HG02610 (cell line): ENCODE results near the gene ACE2.

Experiments
- ATAC-seq: cut with Tn5 transposase; IDR thresholded peaks from one replicate; pipeline ENCODE4 v1.9.1; 2021; ENCODE audit warnings: mild to moderate bottlenecking, moderate library complexity; ENCODE audit not compliant: unreplicated experiment

Gene ACE2

DNA sequence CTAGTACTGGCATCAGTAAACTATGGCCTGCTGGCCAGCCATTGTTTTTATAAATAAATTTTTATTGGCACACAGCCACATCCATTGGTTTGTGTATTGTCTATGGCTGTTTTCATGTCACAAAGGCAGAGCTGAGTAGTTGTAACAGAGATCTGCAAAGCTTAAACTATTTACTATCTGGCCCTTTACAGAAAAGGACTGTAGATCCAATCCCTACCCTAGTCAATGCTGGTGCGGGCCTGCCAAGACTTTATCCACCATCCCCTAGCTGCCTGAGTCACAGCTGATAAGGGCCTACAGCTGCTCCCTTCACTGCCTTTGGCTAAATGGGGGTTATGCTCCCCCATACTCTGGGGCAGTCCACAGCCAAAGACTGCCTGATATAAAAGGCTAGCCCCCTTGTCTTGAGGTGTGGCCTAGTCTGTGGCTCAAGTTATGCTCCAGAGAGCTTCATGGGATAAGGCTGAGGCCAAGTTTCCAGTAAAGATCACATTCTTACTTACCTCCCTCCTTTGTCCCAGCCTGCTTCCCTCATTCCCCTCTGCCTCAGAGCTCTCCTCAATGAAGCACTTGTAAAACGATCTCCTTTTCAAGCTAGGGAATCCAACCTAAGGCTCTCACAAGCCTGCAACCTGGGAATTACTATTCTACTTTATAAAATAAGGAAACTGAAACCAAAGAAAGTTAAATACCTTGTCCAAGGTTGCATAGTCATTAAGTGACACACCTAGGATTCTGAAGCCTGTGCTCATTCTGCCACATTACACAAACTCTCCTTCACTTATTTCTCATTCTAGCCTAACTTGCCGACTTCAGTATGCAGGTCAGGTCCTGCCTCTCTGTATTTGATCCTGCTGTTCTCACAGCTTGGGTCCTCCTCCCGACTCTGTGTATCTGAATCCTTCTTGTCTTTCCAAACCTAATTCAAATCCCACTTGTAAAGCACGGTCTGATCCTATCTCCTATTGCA lies 20.7 kb downstream of the ACE2 start:
- no peak for ATAC-seq

DNA sequence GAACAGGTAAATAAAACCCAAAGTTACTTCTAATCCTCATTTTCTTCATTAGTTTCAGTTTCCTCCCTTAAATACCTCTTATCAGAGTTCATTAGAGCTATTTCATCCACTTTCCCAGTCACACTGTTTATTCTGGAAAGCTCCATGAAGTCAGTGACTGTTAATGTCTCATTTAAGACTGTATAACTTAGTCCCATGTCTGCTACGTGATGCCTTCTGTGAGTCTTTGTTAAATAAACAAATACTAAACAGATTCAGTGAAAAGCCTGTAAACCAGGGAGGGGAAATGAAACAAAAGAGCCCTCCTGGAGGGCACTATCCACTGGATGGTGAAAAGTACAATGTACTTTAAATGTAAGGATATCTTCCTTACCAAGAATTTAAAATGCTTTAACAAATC lies 24.7 kb downstream of the ACE2 start:
- ATAC-seq: no peak

DNA sequence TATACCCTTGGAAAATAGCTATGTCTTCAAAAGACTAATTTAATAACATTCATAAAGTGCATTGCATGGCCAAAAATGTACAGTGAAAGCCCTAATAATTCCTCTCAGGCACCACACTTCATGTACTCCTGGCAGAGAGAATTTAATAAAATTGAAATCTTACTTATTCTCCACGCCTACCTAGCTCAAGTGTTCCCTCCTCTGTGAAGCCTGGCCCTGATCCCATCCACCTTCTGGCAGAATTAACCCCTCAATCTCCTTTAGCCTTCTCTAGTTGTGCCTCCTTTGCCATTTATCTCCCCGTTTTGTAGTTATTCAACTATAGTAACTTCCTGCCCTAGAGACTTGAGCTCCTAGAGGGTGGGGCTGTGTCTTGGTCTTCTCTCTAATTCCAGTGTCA lies 26.7 kb downstream of the ACE2 start:
- no peak for ATAC-seq

GRCh38 chrX:15570145-15570544 lies 30.6 kb downstream of the ACE2 start:
- no peak for ATAC-seq

- ATAC-seq: no peak
Measured at GRCh38 chrX:15567886-15568616, 32.7 kb downstream of the ACE2 start.

DNA sequence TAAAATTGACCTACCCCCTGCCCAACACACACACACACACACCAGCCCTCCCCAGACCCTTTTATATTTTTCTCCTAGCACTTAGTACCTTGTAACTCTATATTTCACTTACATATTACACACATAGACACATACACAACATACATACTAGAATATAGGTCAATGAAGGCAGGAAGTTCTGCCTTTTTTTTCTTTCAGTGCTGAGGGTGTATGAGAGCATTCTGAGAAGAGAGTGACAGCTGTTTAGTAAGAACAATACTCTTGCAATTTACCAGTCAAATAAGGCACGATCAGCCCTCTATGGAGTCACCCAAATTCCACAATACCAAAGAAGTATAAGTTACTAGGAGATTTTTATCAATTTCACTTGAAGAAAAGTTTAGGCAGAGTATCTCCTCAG lies 33.5 kb downstream of the ACE2 start:
- ATAC-seq: no peak

GRCh38 chrX:15566244-15566643 lies 34.5 kb downstream of the ACE2 start:
- no peak for ATAC-seq

DNA sequence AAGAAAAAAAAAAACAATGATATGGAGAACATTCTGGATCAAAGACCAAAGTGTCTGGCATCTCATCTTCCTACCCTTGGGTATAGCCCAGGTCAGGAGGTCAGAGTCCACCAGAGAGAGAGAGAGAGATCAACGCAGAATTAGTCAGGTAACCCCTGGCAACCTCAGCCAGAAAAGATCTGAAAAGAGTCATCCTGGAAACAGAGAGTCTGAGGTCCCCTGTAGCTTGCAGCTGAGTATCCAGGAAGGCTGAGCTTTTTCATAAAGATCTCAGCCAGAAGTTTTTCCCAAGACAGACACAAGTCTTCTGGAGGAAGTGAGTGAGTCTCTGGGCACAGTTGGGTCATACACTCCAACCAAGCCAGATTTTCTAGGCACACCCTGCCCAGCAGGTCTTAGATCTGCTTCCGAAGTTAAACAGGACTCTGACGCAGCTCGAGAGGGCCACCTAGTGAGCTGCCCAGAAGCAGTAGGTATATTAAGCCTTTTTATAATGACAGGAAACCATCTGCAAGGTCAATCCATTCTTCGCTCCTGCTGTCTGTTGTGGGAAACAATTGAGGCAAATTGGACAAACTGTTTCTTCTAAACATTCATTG lies 35.7 kb downstream of the ACE2 start:
- no peak for ATAC-seq

DNA sequence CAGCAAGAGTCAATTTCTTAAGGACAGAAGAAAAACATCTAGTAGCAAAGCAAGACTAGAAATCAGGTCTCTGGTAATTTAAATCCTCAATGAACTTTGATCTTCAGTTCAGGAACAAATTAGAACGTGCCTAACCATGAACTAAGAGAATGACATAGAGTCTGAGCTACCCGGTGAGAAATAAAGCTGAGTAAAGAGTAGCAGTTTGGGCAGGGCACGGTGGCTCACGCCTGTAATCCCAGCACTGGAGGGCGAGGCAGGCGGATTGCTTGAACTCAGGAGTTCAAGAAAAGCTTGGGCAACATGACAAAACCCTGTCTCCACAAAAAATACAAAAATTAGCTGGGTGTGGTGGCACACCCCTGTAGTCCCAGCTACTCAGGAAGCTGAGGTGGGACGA lies 37.7 kb downstream of the ACE2 start:
- no peak for ATAC-seq

DNA sequence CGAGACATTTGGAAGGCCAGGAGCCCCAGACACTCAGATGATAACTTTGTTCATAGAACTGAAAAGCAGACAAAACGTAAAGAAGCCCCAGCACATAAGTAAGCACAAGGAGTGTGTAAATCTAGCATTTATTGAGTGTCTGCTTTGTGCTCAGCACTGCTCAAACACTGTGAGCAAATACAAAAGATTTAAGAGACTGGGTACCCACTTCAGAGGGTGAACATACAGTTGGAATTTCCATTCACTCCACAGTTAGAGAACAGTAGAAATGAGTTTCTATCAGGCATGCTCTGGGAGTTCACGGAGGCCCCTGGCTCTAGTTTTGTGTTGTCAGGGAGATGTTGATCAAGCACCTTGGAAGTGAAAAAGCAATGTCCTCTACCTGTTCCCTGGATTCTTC lies 39.8 kb downstream of the ACE2 start:
- ATAC-seq: no peak

- no peak for ATAC-seq
Measured at GRCh38 chrX:15559227-15559626, 41.5 kb downstream of the ACE2 start.

DNA sequence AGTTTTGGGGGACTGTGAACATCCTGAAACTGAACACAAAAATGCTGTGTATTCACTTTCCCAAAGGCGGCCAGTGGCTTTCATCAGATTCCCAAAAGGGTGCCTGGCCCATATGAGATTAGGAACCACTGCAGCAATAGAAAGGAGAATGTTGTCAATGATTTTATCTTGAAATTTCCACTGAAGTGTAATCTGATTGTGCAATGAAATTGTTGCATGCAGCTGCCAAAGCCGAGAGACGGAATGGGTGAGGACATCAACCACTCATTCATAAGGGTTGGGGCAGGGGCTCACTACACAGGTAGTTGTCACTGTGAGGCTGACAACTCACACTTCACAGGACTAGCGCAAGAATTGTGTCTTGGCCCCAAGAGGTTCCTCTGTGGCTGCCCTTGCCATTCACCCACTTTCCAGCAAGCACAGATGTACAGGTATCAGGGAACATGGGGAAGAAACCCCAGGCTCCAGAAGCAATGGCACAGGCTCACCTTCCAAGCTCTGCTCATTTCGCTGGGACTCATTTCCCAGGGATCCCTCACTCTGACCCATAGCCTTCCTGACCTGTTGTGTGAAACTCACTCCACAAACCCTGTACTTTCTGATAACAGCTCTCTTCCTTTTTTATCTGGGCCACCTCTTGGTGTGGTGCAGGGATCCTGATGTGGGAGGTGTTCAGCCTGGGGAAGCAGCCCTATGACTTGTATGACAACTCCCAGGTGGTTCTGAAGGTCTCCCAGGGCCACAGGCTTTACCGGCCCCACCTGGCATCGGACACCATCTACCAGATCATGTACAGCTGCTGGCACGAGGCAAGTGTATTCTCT lies 51.4 kb downstream of the ACE2 start:
- no peak for ATAC-seq

DNA sequence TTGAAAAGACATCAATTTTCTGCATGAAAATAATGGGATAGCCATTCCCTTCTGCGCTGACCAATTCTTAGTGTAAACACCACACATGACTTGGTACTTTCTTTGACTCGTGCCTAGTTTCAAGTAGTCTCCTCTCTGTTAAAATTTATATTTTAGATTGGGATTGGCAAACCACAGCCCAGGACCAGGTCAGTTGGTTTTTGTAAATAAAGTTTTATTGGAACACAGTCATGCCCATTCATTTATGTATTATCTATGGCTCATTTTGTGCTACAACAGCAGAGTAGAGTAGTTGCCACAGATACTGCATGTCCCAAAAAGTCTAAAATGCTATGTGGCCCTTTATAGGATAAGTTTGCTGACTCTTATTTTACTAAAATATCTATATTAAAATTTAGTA lies 53.4 kb downstream of the ACE2 start:
- ATAC-seq: no peak

GRCh38 chrX:15546745-15547144 lies 54.0 kb downstream of the ACE2 start:
- ATAC-seq: no peak

DNA sequence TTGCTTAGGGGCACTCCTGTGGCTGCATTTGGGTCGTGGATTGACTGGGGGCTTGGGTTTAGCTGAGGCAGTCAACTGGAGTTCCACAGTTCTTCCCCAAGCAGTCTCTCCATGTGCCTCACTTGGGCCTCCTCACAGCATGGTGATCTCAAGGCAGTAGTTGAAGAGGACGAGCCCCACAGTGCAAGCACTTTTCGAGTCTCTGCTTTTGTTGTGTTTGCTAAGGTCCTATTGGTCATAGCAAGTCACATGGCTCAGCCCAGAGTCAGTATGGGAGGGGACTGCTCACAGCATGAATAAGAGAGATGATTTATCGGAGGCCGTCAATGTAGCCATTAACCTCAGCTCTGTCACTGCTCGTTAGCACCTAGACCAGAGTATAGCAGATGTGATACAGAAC lies 70.4 kb downstream of the ACE2 start:
- ATAC-seq: no peak

DNA sequence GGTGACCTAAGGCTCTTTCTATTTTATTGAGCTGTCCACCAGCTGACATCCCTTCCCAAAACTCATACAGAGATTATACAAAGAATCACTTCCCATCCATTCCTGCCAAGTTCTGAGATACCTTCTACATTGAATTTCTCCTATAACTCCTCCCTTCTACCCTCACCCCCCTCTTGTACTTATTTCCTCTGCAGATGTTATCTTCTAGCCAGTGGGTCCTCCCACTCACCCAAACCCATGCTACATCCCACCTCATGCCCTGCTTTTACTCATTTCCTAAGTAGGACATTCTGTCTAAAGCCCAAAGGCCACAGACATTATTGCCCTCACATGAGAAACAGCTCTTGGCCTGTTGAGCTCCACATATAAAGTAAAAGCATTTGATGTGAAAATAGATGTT lies 71.6 kb downstream of the ACE2 start:
- no peak for ATAC-seq

DNA sequence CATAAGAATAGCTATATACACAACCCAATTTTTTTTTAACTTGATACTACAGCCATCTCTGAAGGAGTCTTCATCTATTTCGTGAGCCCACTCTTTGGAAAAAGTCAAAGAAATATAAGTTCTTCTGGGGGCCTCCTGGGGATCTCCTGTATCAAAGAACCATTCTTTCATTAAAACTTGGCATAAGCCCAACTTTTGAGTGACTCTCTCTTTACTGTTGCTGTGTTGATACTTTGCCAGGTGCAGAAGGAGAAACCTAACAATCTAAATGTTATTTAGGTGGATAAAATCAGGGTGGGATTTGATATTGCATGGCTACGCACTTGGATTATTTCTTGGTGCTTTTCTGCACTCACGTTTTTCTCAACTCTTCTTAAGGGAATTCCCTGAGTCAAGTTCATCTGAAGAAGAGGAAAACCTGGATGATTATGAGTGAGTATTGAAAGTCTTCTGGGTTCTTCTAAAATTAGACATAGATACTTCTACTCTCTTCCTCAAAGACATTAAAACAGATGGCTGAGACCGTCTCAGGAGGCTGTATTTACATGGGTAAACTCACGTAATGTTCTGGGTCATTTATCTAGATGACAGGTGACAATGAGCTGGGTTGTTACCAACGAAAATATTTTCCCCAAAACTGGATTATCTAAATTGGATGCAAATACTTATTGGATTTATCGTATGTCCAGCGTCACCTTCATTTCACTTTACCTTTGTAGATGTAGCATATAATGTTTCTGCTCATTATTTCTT lies 74.9 kb downstream of the ACE2 start:
- no peak for ATAC-seq

GRCh38 chrX:15524417-15524816 lies 76.3 kb downstream of the ACE2 start:
- no peak for ATAC-seq

DNA sequence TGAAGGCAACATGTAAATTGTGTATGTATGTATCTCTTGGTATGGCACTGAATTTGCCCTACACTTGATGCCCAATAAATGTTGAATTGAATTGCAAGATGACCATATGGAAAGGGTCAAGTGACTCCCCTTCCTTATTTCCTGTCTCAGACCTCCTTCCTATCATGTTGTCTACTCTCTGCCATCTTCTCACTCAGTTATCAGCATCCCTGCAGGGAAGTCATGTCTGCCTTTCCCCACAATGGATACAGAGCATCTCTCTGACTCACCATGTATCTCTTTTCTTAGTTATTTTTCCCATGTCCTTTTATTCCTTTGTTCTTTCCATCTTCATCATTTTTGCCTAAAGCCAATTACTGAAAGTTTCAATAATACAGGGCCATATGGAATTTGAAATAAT lies 77.7 kb downstream of the ACE2 start:
- ATAC-seq: no peak

DNA sequence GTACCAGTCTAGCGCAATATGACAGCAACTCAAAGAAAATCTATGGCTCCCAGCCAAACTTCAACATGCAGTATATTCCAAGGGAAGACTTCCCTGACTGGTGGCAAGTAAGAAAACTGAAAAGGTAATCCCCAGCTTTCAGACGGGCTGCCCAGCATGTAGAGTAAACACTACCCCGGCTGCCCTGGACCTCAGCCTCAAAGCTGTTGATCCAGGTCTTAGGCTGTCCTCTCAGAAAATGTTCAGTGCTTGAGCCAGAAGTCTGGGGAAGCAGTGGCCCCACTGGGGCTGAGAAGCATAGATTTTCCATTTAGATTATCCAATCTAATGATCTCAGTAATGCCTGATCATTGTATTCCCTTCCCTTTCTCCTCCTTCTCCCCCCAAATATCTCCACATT lies 78.3 kb downstream of the ACE2 start:
- ATAC-seq: no peak
